HepG2 (cell line): ENCODE data around the gene KDM3B. TPM values are rescaled to one million over a fixed set of nuclear protein-coding genes. Genes with fewer than 3 reads are reported as not detected.

ENCODE experiments used
- ASH2L ChIP-seq: fragments of 300-600, 200-600 bp; sonication (generic); IDR thresholded peaks from 2 replicates; pipeline ENCODE4 v1.7.0; 2017; ENCODE audit warnings: low read depth, mild to moderate bottlenecking, moderate library complexity, mixed read lengths, low read length; ENCODE audit not compliant: insufficient read length
- CBFB ChIP-seq: sonication (generic); formaldehyde crosslinking; IDR thresholded peaks from 2 replicates; pipeline ENCODE4 v1.4.0; 2020; ENCODE audit warnings: missing genetic modification reagents
- CTCF ChIP-seq: sonication (generic); formaldehyde crosslinking; IDR thresholded peaks from 2 replicates; pipeline ENCODE4 v1.5.0; 2020; ENCODE audit warnings: mild to moderate bottlenecking, missing genetic modification reagents, moderate library complexity
- ELF4 ChIP-seq: sonication (generic); formaldehyde crosslinking; IDR thresholded peaks from 2 replicates; pipeline ENCODE4 v1.5.0; 2020; ENCODE audit warnings: missing genetic modification reagents, mild to moderate bottlenecking, moderate library complexity, borderline replicate concordance
- HNF1A ChIP-seq, 2 experiments: sonication (generic) in 1 of 2; formaldehyde crosslinking in 1 of 2; IDR thresholded peaks; 2 replicates each; pipeline versions ENCODE4 v1.4.0 to v1.6.1; 2016 to 2020; ENCODE audit warnings: borderline replicate concordance in 1 of 2, low read depth in 1 of 2, mild to moderate bottlenecking in 1 of 2, missing genetic modification reagents in 1 of 2
- HNRNPUL1 ChIP-seq: fragments of 200-400 bp; formaldehyde crosslinking; IDR thresholded peaks from 2 replicates; pipeline ENCODE4 v1.6.1; 2017; ENCODE audit warnings: low read depth, mild to moderate bottlenecking, low read length, moderate library complexity
- KDM5A ChIP-seq: fragments of 200-600 bp; sonication (generic); IDR thresholded peaks from 2 replicates; pipeline ENCODE4 v1.7.0; 2018; ENCODE audit warnings: antibody characterized with exemption, mild to moderate bottlenecking, low read length, borderline replicate concordance
- KDM5B ChIP-seq: sonication (generic); formaldehyde crosslinking; IDR thresholded peaks from 2 replicates; pipeline ENCODE4 v1.4.0; 2020; ENCODE audit warnings: missing genetic modification reagents, mild to moderate bottlenecking, borderline replicate concordance
- MTA3 ChIP-seq: sonication (generic); formaldehyde crosslinking; IDR thresholded peaks from 2 replicates; pipeline ENCODE4 v1.4.0; 2020; ENCODE audit warnings: missing genetic modification reagents
- PHF20 ChIP-seq: sonication (generic); formaldehyde crosslinking; IDR thresholded peaks from 2 replicates; pipeline ENCODE4 v1.5.0; 2020; ENCODE audit warnings: mild to moderate bottlenecking, missing genetic modification reagents
- RXRB ChIP-seq: IDR thresholded peaks from 2 replicates; pipeline ENCODE4 v1.6.1; 2016; ENCODE audit warnings: borderline replicate concordance, missing genetic modification reagents, missing compliant biosample characterization
- SMAD3 ChIP-seq: sonication (generic); formaldehyde crosslinking; IDR thresholded peaks from 2 replicates; pipeline ENCODE4 v1.4.0; 2020; ENCODE audit warnings: missing genetic modification reagents
- TEAD3 ChIP-seq: optimal IDR thresholded peaks from 2 replicates; pipeline ENCODE3; 2016; ENCODE audit warnings: borderline replicate concordance
- ZBTB39 ChIP-seq: sonication (generic); formaldehyde crosslinking; IDR thresholded peaks from 2 replicates; pipeline ENCODE4 v1.5.0; 2020; ENCODE audit warnings: missing genetic modification reagents
- ZFP41 ChIP-seq: sonication (generic); formaldehyde crosslinking; IDR thresholded peaks from 2 replicates; pipeline ENCODE4 v1.4.0; 2020; ENCODE audit warnings: mild to moderate bottlenecking, missing genetic modification reagents, borderline replicate concordance
- ZGPAT ChIP-seq: IDR thresholded peaks from 2 replicates; pipeline ENCODE4 v1.6.1; 2016; ENCODE audit warnings: mild to moderate bottlenecking
- ZMYM2 ChIP-seq: sonication (generic); formaldehyde crosslinking; IDR thresholded peaks from 2 replicates; pipeline ENCODE4 v1.8.0; 2022; ENCODE audit warnings: mild to moderate bottlenecking, missing genetic modification reagents
- ZNF383 ChIP-seq: sonication (generic); formaldehyde crosslinking; IDR thresholded peaks from 2 replicates; pipeline ENCODE4 v1.4.0; 2020; ENCODE audit warnings: missing genetic modification reagents, mild to moderate bottlenecking, borderline replicate concordance
- ZNF644 ChIP-seq: IDR thresholded peaks from 2 replicates; pipeline ENCODE4 v1.6.1; 2016; ENCODE audit warnings: low read depth
- polyA plus RNA-seq, 8 experiments: library from polyadenylated mRNA; depleted of rRNA in 3 of 8; stranded (reverse) in 7 of 8; unstranded in 1 of 8; fragments of >200 nt; fragmentation: Illumina TruSeq in 4 of 8; extraction: Trizol in 4 of 8; gene quantifications; 2 replicates each; pipeline versions ENCODE4 v1.2.1 to v1.2.3, GENCODE V29; 2011 to 2016; ENCODE audit warnings: low read depth in 4 of 8, missing spikeins in 1 of 8, mixed read lengths in 1 of 8; ENCODE audit not compliant: insufficient read depth in 1 of 8
- total RNA-seq, 5 experiments: library from RNA; depleted of rRNA; stranded (reverse); fragments of >200 nt; fragmentation: Illumina TruSeq; extraction: Trizol; gene quantifications; 2 replicates each; pipeline ENCODE4 v1.2.3, GENCODE V29; 2016; ENCODE audit warnings: low read depth in 1 of 5

The KDM3B gene
- total and polyA plus RNA-seq, 2 of the 13 experiments (the other 11 are each of a cell fraction or from before 2014, with no cell fraction given): 19.7 to 34.3 TPM

- peak; percentile 87 for TF ChIP-seq HNF1A (IDR thresholded peaks at IDR 0.05; ENCODE audit: low read depth)
- peak; percentile 95 for TF ChIP-seq HNF1A (CRISPR knock-in tag; IDR thresholded peaks at IDR 0.05; ENCODE audit: borderline replicate concordance)
- peak; percentile 68; the same call in 1 of the 2 replicates for TF ChIP-seq KDM5B
- TF ChIP-seq ZGPAT (CRISPR knock-in tag): peak; percentile 53; the same call in 1 of the 2 replicates
- TF ChIP-seq ZMYM2: no peak
- TF ChIP-seq ZNF383 (CRISPR knock-in tag): no peak
- TF ChIP-seq ELF4 (CRISPR knock-in tag): no peak
- no peak for TF ChIP-seq SMAD3
- no peak for TF ChIP-seq CBFB (CRISPR knock-in tag)
- TF ChIP-seq KDM5A: no peak
- TF ChIP-seq HNRNPUL1: 0 out of 2 replicates have a peak, but pooled peaks have one; percentile 66
- TF ChIP-seq TEAD3 (CRISPR knock-in tag): peak; percentile 30
- peak; percentile 45 for TF ChIP-seq CTCF (CRISPR knock-in tag)
- 0 out of 2 replicates have a peak, but pooled peaks have one; percentile 7 for TF ChIP-seq RXRB (CRISPR knock-in tag)
- no peak for TF ChIP-seq ASH2L
- 0 out of 2 replicates have a peak, but pooled peaks have one; percentile 38 for TF ChIP-seq ZNF644 (CRISPR knock-in tag)
- TF ChIP-seq ZBTB39 (CRISPR knock-in tag): no peak
- TF ChIP-seq MTA3: no peak
- no peak for TF ChIP-seq ZFP41 (CRISPR knock-in tag)
- TF ChIP-seq PHF20 (CRISPR knock-in tag): no peak
These were observed 113.8 kb downstream of the KDM3B start (continued) for GRCh38 chr5:138466125-138466899.
